GM12878 (cell line): ENCODE measurements around the gene RIIAD1. TPM values are rescaled to one million over a fixed set of nuclear protein-coding genes. Genes with fewer than 3 reads are reported as not detected.

ENCODE experiments used
- ATAC-seq: fragments of 200-7000 bp; cut with Tn5 transposase; 3 replicates; pipeline ENCODE4 v1.9.1; 2020; ENCODE audit warnings: mild to moderate bottlenecking, moderate library complexity
- BruUV-seq: library from RNA; stranded (reverse); fragments of 400-500 nt; replicated peaks from 2 replicates; lab custom pipeline; 2021; lab: Mats Ljungman, UMichigan
- CTCF ChIA-PET: fragments of 300-600 bp; sonication (Branson Sonifier 250); formaldehyde crosslinking; extraction: SDS; loops from one replicate; lab custom pipeline; 2021; ENCODE audit warnings: inconsistent platforms; lab: Yijun Ruan, JAX
- POLR2A ChIA-PET: fragments of 350-600 bp; formaldehyde crosslinking; extraction: SDS; loops from one replicate; lab custom pipeline; 2021; ENCODE audit warnings: inconsistent platforms; lab: Charles Lee
- RAD21 ChIA-PET: fragments of 300-600 bp; sonication (Branson Sonifier 250); formaldehyde crosslinking; loops from one replicate; lab custom pipeline; 2023; ENCODE audit warnings: antibody characterized with exemption; ENCODE audit not compliant: unreplicated experiment; lab: Charles Lee
- SMC1A ChIA-PET: fragments of 300-600 bp; sonication (Branson Sonifier 250); formaldehyde crosslinking; loops from one replicate; lab custom pipeline; 2023; ENCODE audit not compliant: unreplicated experiment, uncharacterized antibody; lab: Charles Lee
- DNase-seq: peaks from one replicate; pipeline ENCODE4 v3.0.0-alpha.2; 2011; ENCODE audit warnings: low read depth, low spot score
- FAIRE-seq: peaks from 3 replicates; lab custom pipeline; 2011; peaks lifted over from hg19 to GRCh38; lab: Jason Lieb, UNC
- H2AFZ ChIP-seq: 2 replicates; pipeline ENCODE4 v1.6.0; 2011; ENCODE audit warnings: low read depth, low read length, control low read depth; ENCODE audit not compliant: control insufficient read depth
- H3K27ac ChIP-seq: 2 replicates; pipeline ENCODE4 v1.5.1; 2011; ENCODE audit warnings: control low read depth; ENCODE audit not compliant: control insufficient read depth, insufficient read depth
- H3K27me3 ChIP-seq, 2 experiments: replicated peaks in 1 of 2; 2 replicates each; pipeline versions ENCODE4 v1.6.0 to v1.6.1; 2011; ENCODE audit warnings: low read length in 1 of 2; ENCODE audit not compliant: control insufficient read depth in 2 of 2, insufficient read depth in 2 of 2
- H3K36me3 ChIP-seq, 2 experiments: 2 replicates each; pipeline ENCODE4 v1.5.1; 2011; ENCODE audit warnings: low read length in 1 of 2; ENCODE audit not compliant: control insufficient read depth in 2 of 2, insufficient read depth in 2 of 2
- H3K4me1 ChIP-seq: 2 replicates; pipeline ENCODE4 v1.6.1; 2011; ENCODE audit warnings: mild to moderate bottlenecking, low read length, moderate library complexity, mixed read lengths; ENCODE audit not compliant: control insufficient read depth, insufficient read depth
- H3K4me2 ChIP-seq: 2 replicates; pipeline ENCODE4 v1.6.0; 2011; ENCODE audit warnings: control low read depth; ENCODE audit not compliant: control insufficient read depth, insufficient read depth
- H3K4me3 ChIP-seq: fragments of 200-600 bp; sonication (generic); 2 replicates; pipeline ENCODE4 v1.5.1; 2016
- H3K79me2 ChIP-seq: 2 replicates; pipeline ENCODE4 v1.6.0; 2011; ENCODE audit warnings: low read length; ENCODE audit not compliant: control insufficient read depth, insufficient read depth
- H3K9ac ChIP-seq: 2 replicates; pipeline ENCODE4 v1.8.0; 2011; ENCODE audit warnings: low read length, control low read depth, mixed read lengths; ENCODE audit not compliant: control insufficient read depth, insufficient read depth
- H3K9me3 ChIP-seq: replicated peaks from 3 replicates; pipeline ENCODE4 v1.5.1; 2011; ENCODE audit warnings: mild to moderate bottlenecking, low read length; ENCODE audit not compliant: control insufficient read depth, insufficient read depth
- H4K20me1 ChIP-seq: 2 replicates; pipeline ENCODE4 v1.6.0; 2011; ENCODE audit not compliant: control insufficient read depth, insufficient read depth
- BHLHE40 ChIP-seq, 2 experiments: fragments of 450-650 bp in 1 of 2; IDR thresholded peaks; 2 replicates each; pipeline ENCODE4 v1.6.1; 2011 to 2017; ENCODE audit warnings: low read depth in 2 of 2, borderline replicate concordance in 1 of 2, improper control_type of control experiment in 1 of 2, low read length in 1 of 2, mild to moderate bottlenecking in 1 of 2
- CHD2 ChIP-seq: IDR thresholded peaks from 2 replicates; pipeline ENCODE4 v1.6.1; 2011; ENCODE audit warnings: low read depth, low read length, improper control_type of control experiment, borderline replicate concordance
- CTCF ChIP-seq, 3 experiments: IDR thresholded peaks in 2 of 3; conservative IDR thresholded peaks in 1 of 3; 2 replicates each; pipeline ENCODE4 v1.5.1; 2011; ENCODE audit warnings: low read depth in 3 of 3, low read length in 3 of 3, mild to moderate bottlenecking in 3 of 3, control low read depth in 2 of 3, moderate library complexity in 2 of 3, inconsistent platforms in 1 of 3, mixed read lengths in 1 of 3; ENCODE audit not compliant: control insufficient read depth in 2 of 3, insufficient read depth in 1 of 3; ENCODE audit errors: extremely low read depth in 1 of 3
- FOXK2 ChIP-seq: fragments of 450-650 bp; IDR thresholded peaks from 2 replicates; pipeline ENCODE4 v1.6.1; 2017; ENCODE audit warnings: mild to moderate bottlenecking, moderate library complexity
- MEF2A ChIP-seq: IDR thresholded peaks from 2 replicates; pipeline ENCODE4 v1.6.1; 2011; ENCODE audit warnings: low read depth, mild to moderate bottlenecking, low read length, moderate library complexity; ENCODE audit not compliant: insufficient read depth
- PML ChIP-seq: IDR thresholded peaks from 2 replicates; pipeline ENCODE4 v1.6.1; 2012; ENCODE audit warnings: low read length, inconsistent platforms
- PRDM15 ChIP-seq: fragments of 450-650 bp; formaldehyde crosslinking; IDR thresholded peaks from 2 replicates; pipeline ENCODE4 v1.4.0; 2020; ENCODE audit warnings: mild to moderate bottlenecking, moderate library complexity
- SPI1 ChIP-seq: IDR thresholded peaks from 2 replicates; pipeline ENCODE4 v1.6.1; 2011; ENCODE audit warnings: low read depth, mild to moderate bottlenecking, low read length, moderate library complexity, borderline replicate concordance; ENCODE audit not compliant: insufficient read depth
- WGBS: methylation state at CpG from one replicate; pipeline ENCODE4 v1.1.6; 2016; ENCODE audit warnings: low lambda C conversion rate; ENCODE audit not compliant: insufficient replicate concordance, insufficient coverage; ENCODE audit errors: missing lambda C conversion rate; 5-methylcytosine and 5-hydroxymethylcytosine counted together
- in situ Hi-C: fragments of 300-500 bp; cut with MboI; formaldehyde crosslinking; loops from 9 replicates; pipeline ENCODE4 v1.14.3; 2018; ENCODE audit warnings: mixed read lengths
- intact Hi-C: fragments of 100-400 bp; cut with micrococcal nuclease; formaldehyde crosslinking; loops from one replicate; pipeline ENCODE4 v1.14.2; 2022; ENCODE audit not compliant: unreplicated experiment
- polyA plus RNA-seq, 11 experiments: library from polyadenylated mRNA; depleted of rRNA in 4 of 11; unstranded in 6 of 11; stranded (reverse) in 5 of 11; fragments of >200 nt; fragmentation: Nextera tagmentation in 4 of 11; fragmentation: Illumina TruSeq in 1 of 11; extraction: Ambion mirVana in 4 of 11; extraction: Trizol in 1 of 11; gene quantifications; 1 replicate in 1 of 11; 2 replicates in 10 of 11; pipeline versions ENCODE4 v1.2.1 to v1.2.3, GENCODE V29; 2011 to 2016; ENCODE audit warnings: inconsistent platforms in 2 of 11, missing spikeins in 2 of 11, low read depth in 1 of 11
- total RNA-seq, 4 experiments: library from RNA; depleted of rRNA in 3 of 4; stranded (reverse); fragments of >200 nt in 3 of 4; fragmentation: Illumina TruSeq in 1 of 4; extraction: Trizol in 1 of 4; gene quantifications; 2 replicates each; pipeline versions ENCODE4 v1.2.1 to v1.2.3, GENCODE V29; 2013 to 2021

Gene RIIAD1
- total and polyA plus RNA-seq, 10 of the 15 experiments (the other 5 are each of a cell fraction or from before 2014, with no cell fraction given), result not detected

- TF ChIP-seq CTCF (IDR thresholded peaks at IDR 0.05 in 2 of 3, conservative IDR thresholded peaks at IDR 0.05 in 1 of 3; ENCODE audit: control insufficient read depth in 2 of 3, extremely low read depth in 1 of 3, insufficient read depth in 1 of 3, low read depth in 3 of 3, low read length in 3 of 3) (no peak), CHD2 (no peak), BHLHE40 (IDR thresholded peaks at IDR 0.05; ENCODE audit: borderline replicate concordance in 1 of 2, low read depth in 2 of 2, low read length in 1 of 2) (no peak), PRDM15 (CRISPR knock-in tag) (no peak), PML (no peak)
Measured at GRCh38 chr1:151704246-151704645, 17.1 kb upstream of the RIIAD1 start (continued).

GRCh38 chr1:151705146-151705545 is 16.2 kb upstream of the RIIAD1 start:
- Histone ChIP-seq H3K4me1 (no peaks in the 10 kb centered on the region), H3K4me2 (no peak overlapping the region), H3K9me3 (no peaks in the 10 kb centered on the region), H2AFZ (no peak overlapping the region), H3K36me3 (no peaks in the 10 kb centered on the region), H4K20me1 (no peaks in the 10 kb centered on the region), H3K4me3 (no peak overlapping the region), H3K27ac (no peak overlapping the region), H3K9ac (no peak overlapping the region), H3K79me2 (no peaks in the 10 kb centered on the region), H3K27me3 (no peaks in the 10 kb centered on the region)
- POLR2A ChIA-PET, result no interaction called here
- WGBS, result 53% methylated on average over 7 of the region's 7 CpGs
- in situ Hi-C loops, result no loop called here
- FAIRE-seq (no peak), DNase-seq (no peak), ATAC-seq (no peak)
- intact Hi-C loops, result no loop called here
- TF ChIP-seq SPI1 (no peak), FOXK2 (no peak), MEF2A (no peak)
- BruUV-seq, result no TSS peak
- RAD21 ChIA-PET, result interaction anchor here (1.0 to 1.1 kb wide), 2 partner anchors 28 to 30 kb away, joined by 3 read pairs; no protein-coding TSS in a partner anchor
- CTCF ChIA-PET, result no interaction called here
- SMC1A ChIA-PET, result no interaction called here
